Measurements from ENCODE around the gene PORCN. TPM values are rescaled to one million over a fixed set of nuclear protein-coding genes. Genes with fewer than 3 reads are reported as not detected.

The PORCN gene
- total RNA-seq, 2 donors from 2014 or later, result 15.1 to 61.7 TPM

GRCh38 chrX:48492293-48492910 lies 16.4 kb upstream of the PORCN start:
- intact Hi-C loops (cut with DNase I), result no loop called here
- 79% methylated on average over 7 of the region's 7 CpGs for WGBS
- TF ChIP-seq POLR2AphosphoS5 (IDR thresholded peaks at IDR 0.05), result no peak
- no peak for TF ChIP-seq POLR2A (IDR thresholded peaks at IDR 0.05)
- TF ChIP-seq CTCF (IDR thresholded peaks at IDR 0.05), result no peak
- H3K4me1 ChIP-seq (replicated peaks), result no peaks in the 10 kb centered on the region
- H3K4me3 ChIP-seq, result no peak overlapping the region
- no peak for DNase-seq (ENCODE audit: low spot score)
- no peaks in the 10 kb centered on the region for H3K27me3 ChIP-seq (replicated peaks; ENCODE audit: insufficient read depth)
- H3K9me3 ChIP-seq, result no peaks in the 10 kb centered on the region
- H3K27ac ChIP-seq, result no peak overlapping the region
- no peaks in the 10 kb centered on the region for H3K36me3 ChIP-seq

GRCh38 chrX:48493890-48494364 lies 14.9 kb upstream of the PORCN start:
- no peaks in the 10 kb centered on the region for H3K9me3 ChIP-seq
- H3K27me3 ChIP-seq (replicated peaks; ENCODE audit: insufficient read depth), result no peaks in the 10 kb centered on the region
- intact Hi-C loops (cut with DNase I), result no loop called here
- no peaks in the 10 kb centered on the region for H3K36me3 ChIP-seq
- H3K4me3 ChIP-seq, result no peak overlapping the region
- peak in 1 of 4 experiments; percentile 12 for TF ChIP-seq CTCF (IDR thresholded peaks at IDR 0.05)
- TF ChIP-seq POLR2AphosphoS5 (IDR thresholded peaks at IDR 0.05), result no peak
- TF ChIP-seq POLR2A (IDR thresholded peaks at IDR 0.05), result no peak
- 9% methylated on average over 10 of the region's 10 CpGs for WGBS
- no peak for DNase-seq (ENCODE audit: low spot score)
- no peaks in the 10 kb centered on the region for H3K4me1 ChIP-seq (replicated peaks)
- H3K27ac ChIP-seq, result no peak overlapping the region

- TF ChIP-seq POLR2A (IDR thresholded peaks at IDR 0.05) (no peak), CTCF (IDR thresholded peaks at IDR 0.05) (no peak), POLR2AphosphoS5 (IDR thresholded peaks at IDR 0.05) (no peak)
- DNase-seq (ENCODE audit: low spot score), result no peak
- WGBS, result 80% methylated on average over 4 of the region's 4 CpGs
These were observed 12.1 kb upstream of the PORCN start for GRCh38 chrX:48496660-48497059.

GRCh38 chrX:48497871-48498270 lies 10.9 kb upstream of the PORCN start:
- TF ChIP-seq POLR2AphosphoS5 (IDR thresholded peaks at IDR 0.05), result no peak
- TF ChIP-seq POLR2A (IDR thresholded peaks at IDR 0.05), result no peak
- TF ChIP-seq CTCF (IDR thresholded peaks at IDR 0.05), result no peak
- no peak for DNase-seq (ENCODE audit: low spot score)
- Histone ChIP-seq H3K27me3 (replicated peaks; ENCODE audit: insufficient read depth) (no peaks in the 10 kb centered on the region), H3K4me3 (no peak overlapping the region), H3K27ac (no peak overlapping the region), H3K4me1 (replicated peaks) (no peaks in the 10 kb centered on the region), H3K9me3 (no peaks in the 10 kb centered on the region), H3K36me3 (no peaks in the 10 kb centered on the region)
- 70% methylated on average over 4 of the region's 5 CpGs for whole genome bisulfite sequencing
- intact Hi-C loops (cut with DNase I), result no loop called here

More at GRCh38 chrX:48496660-48497059, 12.1 kb upstream of the PORCN start:
- H3K27ac ChIP-seq, result no peak overlapping the region
- H3K27me3 ChIP-seq (replicated peaks; ENCODE audit: insufficient read depth), result no peaks in the 10 kb centered on the region
- no peaks in the 10 kb centered on the region for H3K36me3 ChIP-seq
- H3K9me3 ChIP-seq, result no peaks in the 10 kb centered on the region
- intact Hi-C loops (cut with DNase I), result no loop called here
- no peaks in the 10 kb centered on the region for H3K4me1 ChIP-seq (replicated peaks)
- no peak overlapping the region for H3K4me3 ChIP-seq

GRCh38 chrX:48498374-48498809 lies 10.4 kb upstream of the PORCN start:
- intact Hi-C loops (cut with DNase I), result no loop called here
- no peak overlapping the region for H3K4me3 ChIP-seq
- H3K27me3 ChIP-seq (replicated peaks; ENCODE audit: insufficient read depth), result no peaks in the 10 kb centered on the region
- H3K36me3 ChIP-seq, result no peaks in the 10 kb centered on the region
- DNase-seq (ENCODE audit: low spot score), result no peak
- no peak overlapping the region for H3K27ac ChIP-seq
- H3K9me3 ChIP-seq, result no peaks in the 10 kb centered on the region
- H3K4me1 ChIP-seq (replicated peaks), result no peaks in the 10 kb centered on the region
- WGBS, result 65% methylated on average over 6 of the region's 6 CpGs
- TF ChIP-seq CTCF (IDR thresholded peaks at IDR 0.05) (no peak), POLR2A (IDR thresholded peaks at IDR 0.05) (no peak)
